HEK293 (cell line): ENCODE results near the gene UBE3C.

ENCODE experiments used
- CTCF ChIA-PET: fragments of 350-600 bp; formaldehyde crosslinking; extraction: SDS; loops from one replicate; lab custom pipeline; 2021; ENCODE audit warnings: antibody characterized with exemption; lab: Yijun Ruan, JAX
- POLR2A ChIA-PET: fragments of 300-600 bp; formaldehyde crosslinking; extraction: SDS; loops from one replicate; lab custom pipeline; 2020; ENCODE audit warnings: antibody characterized with exemption, inconsistent platforms; lab: Yijun Ruan, JAX
- H3K27ac ChIP-seq: fragments of 200-500 bp; sonication (Bioruptor generic); 2 replicates; pipeline ENCODE4 v1.5.1; 2014; ENCODE audit warnings: low read depth, low read length, control low read depth, inconsistent platforms; ENCODE audit errors: extremely low read depth
- H3K36me3 ChIP-seq, 2 experiments: fragments of 200-500 bp in 1 of 2; sonication (Bioruptor generic) in 1 of 2; 1 replicate in 1 of 2; 2 replicates in 1 of 2; pipeline ENCODE4 v1.5.1; 2014 to 2017; ENCODE audit warnings: inconsistent platforms in 2 of 2, low read length in 2 of 2; ENCODE audit not compliant: control insufficient read depth in 2 of 2, insufficient read depth in 1 of 2
- H3K4me1 ChIP-seq: fragments of 200-500 bp; sonication (Bioruptor generic); 2 replicates; pipeline ENCODE4 v1.5.1; 2014; ENCODE audit warnings: mild to moderate bottlenecking, low read length, inconsistent platforms; ENCODE audit not compliant: control insufficient read depth, insufficient read depth
- H3K4me3 ChIP-seq: 2 replicates; pipeline ENCODE4 v1.5.1; 2011; ENCODE audit warnings: low read depth, mild to moderate bottlenecking, control low read depth, low read length, moderate library complexity
- H3K9me3 ChIP-seq: fragments of 200-500 bp; sonication (Bioruptor generic); 2 replicates; pipeline ENCODE4 v1.5.1; 2014; ENCODE audit warnings: low read depth, low read length, inconsistent platforms; ENCODE audit not compliant: control insufficient read depth, insufficient read depth
- ZBTB1 ChIP-seq: fragments of 450-650 bp; formaldehyde crosslinking; IDR thresholded peaks from 2 replicates; pipeline ENCODE4 v1.5.1; 2016; ENCODE audit warnings: missing biosample characterization, missing genetic modification characterization
- ZFP3 ChIP-seq: fragments of 450-650 bp; formaldehyde crosslinking; IDR thresholded peaks from 2 replicates; pipeline ENCODE4 v1.5.1; 2016; ENCODE audit warnings: low read depth, missing biosample characterization, missing genetic modification characterization
- ZFP69B ChIP-seq: fragments of 450-650 bp; formaldehyde crosslinking; IDR thresholded peaks from 2 replicates; pipeline ENCODE4 v1.5.1; 2016; ENCODE audit warnings: missing biosample characterization, missing genetic modification characterization
- ZNF132 ChIP-seq: fragments of 450-650 bp; formaldehyde crosslinking; IDR thresholded peaks from 2 replicates; pipeline ENCODE4 v1.5.1; 2017; ENCODE audit warnings: missing biosample characterization, missing genetic modification characterization, borderline replicate concordance
- ZNF510 ChIP-seq: fragments of 450-650 bp; formaldehyde crosslinking; IDR thresholded peaks from 2 replicates; pipeline ENCODE4 v1.5.1; 2018; ENCODE audit warnings: mild to moderate bottlenecking, missing genetic modification characterization, missing biosample characterization; ENCODE audit not compliant: insufficient replicate concordance
- ZNF670 ChIP-seq: fragments of 450-650 bp; formaldehyde crosslinking; IDR thresholded peaks from 2 replicates; pipeline ENCODE4 v1.5.1; 2016; ENCODE audit warnings: missing biosample characterization, missing genetic modification characterization, low read depth
- ZNF768 ChIP-seq: fragments of 450-650 bp; formaldehyde crosslinking; IDR thresholded peaks from 2 replicates; pipeline ENCODE4 v1.5.1; 2018; ENCODE audit warnings: missing biosample characterization, mild to moderate bottlenecking, missing genetic modification characterization
- TF ChIP-seq, protein P1 (sequence below): fragments of 450-650 bp; formaldehyde crosslinking; IDR thresholded peaks from 2 replicates; pipeline ENCODE4 v1.5.1; 2016; ENCODE audit warnings: missing biosample characterization, missing genetic modification characterization
- TF ChIP-seq, protein P2 (sequence below): fragments of 450-650 bp; formaldehyde crosslinking; IDR thresholded peaks from 2 replicates; pipeline ENCODE4 v1.5.1; 2016; ENCODE audit warnings: missing biosample characterization, missing genetic modification characterization
- TF ChIP-seq, protein P3 (sequence below): fragments of 450-650 bp; formaldehyde crosslinking; IDR thresholded peaks from 2 replicates; pipeline ENCODE4 v1.5.1; 2016; ENCODE audit warnings: missing biosample characterization, missing genetic modification characterization
- TF ChIP-seq, protein P4 (sequence below): fragments of 450-650 bp; formaldehyde crosslinking; optimal IDR thresholded peaks from 2 replicates; pipeline ENCODE3; 2016; ENCODE audit warnings: missing biosample characterization, mild to moderate bottlenecking, missing genetic modification characterization
- TF ChIP-seq, protein P5 (sequence below): fragments of 450-650 bp; formaldehyde crosslinking; conservative IDR thresholded peaks from 2 replicates; pipeline ENCODE4 v1.5.1; 2016; ENCODE audit warnings: low read depth, missing biosample characterization, missing genetic modification characterization

The UBE3C gene

DNA sequence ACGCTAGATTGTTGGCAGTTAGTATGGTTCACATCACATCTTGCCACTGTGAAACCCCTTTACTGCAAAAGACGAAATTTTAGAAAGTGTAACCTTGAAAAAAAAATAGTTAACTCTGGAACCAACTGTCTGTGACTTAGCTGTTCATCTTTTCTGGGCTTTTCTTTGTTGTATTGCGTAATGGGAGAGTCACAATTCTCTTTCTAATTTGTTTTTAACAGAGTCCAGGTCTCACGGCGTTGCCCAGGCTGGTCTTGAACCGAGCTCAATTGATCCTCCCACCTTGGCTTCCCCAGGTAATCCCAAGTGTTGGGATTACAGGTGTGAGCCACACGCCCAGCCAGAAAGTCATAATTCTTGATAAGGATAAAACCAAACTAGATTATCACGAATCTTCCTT lies 14.5 kb downstream of the UBE3C start:
- TF ChIP-seq, protein P1, sequence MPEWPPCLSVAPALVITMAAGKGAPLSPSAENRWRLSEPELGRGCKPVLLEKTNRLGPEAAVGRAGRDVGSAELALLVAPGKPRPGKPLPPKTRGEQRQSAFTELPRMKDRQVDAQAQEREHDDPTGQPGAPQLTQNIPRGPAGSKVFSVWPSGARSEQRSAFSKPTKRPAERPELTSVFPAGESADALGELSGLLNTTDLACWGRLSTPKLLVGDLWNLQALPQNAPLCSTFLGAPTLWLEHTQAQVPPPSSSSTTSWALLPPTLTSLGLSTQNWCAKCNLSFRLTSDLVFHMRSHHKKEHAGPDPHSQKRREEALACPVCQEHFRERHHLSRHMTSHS: no peak
- TF ChIP-seq ZFP3 (no peak), ZNF132 (no peak), ZFP69B (tag by site-specific recombination) (no peak), ZNF670 (no peak)

DNA sequence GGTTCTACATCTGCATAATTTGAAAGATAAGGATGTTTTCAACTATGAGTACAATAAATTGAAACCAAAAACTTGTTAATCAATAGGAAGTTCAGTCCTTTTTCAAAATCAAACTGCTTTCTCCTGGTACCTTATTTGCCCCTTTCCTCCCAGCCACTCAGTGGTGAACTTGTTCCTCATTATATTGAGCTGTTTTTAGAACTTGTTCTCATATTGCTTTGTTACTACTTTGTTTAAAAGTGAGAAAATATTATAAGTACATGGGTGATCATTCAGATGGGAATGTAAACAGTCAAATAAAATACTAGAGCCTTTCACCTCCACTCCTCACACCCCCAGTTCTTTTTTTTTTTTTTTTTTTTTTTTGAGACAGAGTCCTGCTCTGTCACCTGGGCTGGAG lies 17.2 kb downstream of the UBE3C start:
- no peaks in the 10 kb centered on the region for H3K9me3 ChIP-seq
- no peak overlapping the region for H3K27ac ChIP-seq
- H3K36me3 ChIP-seq: peaks cover 0 to 6% of the 10 kb centered on the region in 2 experiments; a peak in 1 of 3 replicates
- ChIA-PET POLR2A (no interaction called here), CTCF (no interaction called here)
- no peak overlapping the region for H3K4me3 ChIP-seq
- peaks cover 9% of the 10 kb centered on the region; the same call in 1 of the 2 replicates for H3K4me1 ChIP-seq
- TF ChIP-seq ZNF510 (tag by site-specific recombination) (no peak), ZNF768 (no peak), ZBTB1 (no peak)
- TF ChIP-seq, protein P2, sequence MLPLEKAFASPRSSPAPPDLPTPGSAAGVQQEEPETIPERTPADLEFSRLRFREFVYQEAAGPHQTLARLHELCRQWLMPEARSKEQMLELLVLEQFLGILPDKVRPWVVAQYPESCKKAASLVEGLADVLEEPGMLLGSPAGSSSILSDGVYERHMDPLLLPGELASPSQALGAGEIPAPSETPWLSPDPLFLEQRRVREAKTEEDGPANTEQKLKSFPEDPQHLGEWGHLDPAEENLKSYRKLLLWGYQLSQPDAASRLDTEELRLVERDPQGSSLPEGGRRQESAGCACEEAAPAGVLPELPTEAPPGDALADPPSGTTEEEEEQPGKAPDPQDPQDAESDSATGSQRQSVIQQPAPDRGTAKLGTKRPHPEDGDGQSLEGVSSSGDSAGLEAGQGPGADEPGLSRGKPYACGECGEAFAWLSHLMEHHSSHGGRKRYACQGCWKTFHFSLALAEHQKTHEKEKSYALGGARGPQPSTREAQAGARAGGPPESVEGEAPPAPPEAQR (tag by site-specific recombination): no peak
- TF ChIP-seq, protein P3, sequence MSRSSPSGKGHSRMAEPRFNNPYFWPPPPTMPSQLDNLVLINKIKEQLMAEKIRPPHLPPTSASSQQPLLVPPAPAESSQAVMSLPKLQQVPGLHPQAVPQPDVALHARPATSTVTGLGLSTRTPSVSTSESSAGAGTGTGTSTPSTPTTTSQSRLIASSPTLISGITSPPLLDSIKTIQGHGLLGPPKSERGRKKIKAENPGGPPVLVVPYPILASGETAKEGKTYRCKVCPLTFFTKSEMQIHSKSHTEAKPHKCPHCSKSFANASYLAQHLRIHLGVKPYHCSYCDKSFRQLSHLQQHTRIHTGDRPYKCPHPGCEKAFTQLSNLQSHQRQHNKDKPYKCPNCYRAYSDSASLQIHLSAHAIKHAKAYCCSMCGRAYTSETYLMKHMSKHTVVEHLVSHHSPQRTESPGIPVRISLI (tag by site-specific recombination): peak; percentile 28; the same call in 1 of the 2 replicates
- TF ChIP-seq, protein P4, sequence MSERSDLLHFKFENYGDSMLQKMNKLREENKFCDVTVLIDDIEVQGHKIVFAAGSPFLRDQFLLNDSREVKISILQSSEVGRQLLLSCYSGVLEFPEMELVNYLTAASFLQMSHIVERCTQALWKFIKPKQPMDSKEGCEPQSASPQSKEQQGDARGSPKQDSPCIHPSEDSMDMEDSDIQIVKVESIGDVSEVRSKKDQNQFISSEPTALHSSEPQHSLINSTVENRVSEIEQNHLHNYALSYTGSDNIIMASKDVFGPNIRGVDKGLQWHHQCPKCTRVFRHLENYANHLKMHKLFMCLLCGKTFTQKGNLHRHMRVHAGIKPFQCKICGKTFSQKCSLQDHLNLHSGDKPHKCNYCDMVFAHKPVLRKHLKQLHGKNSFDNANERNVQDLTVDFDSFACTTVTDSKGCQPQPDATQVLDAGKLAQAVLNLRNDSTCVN (tag by site-specific recombination): no peak
- TF ChIP-seq, protein P5, sequence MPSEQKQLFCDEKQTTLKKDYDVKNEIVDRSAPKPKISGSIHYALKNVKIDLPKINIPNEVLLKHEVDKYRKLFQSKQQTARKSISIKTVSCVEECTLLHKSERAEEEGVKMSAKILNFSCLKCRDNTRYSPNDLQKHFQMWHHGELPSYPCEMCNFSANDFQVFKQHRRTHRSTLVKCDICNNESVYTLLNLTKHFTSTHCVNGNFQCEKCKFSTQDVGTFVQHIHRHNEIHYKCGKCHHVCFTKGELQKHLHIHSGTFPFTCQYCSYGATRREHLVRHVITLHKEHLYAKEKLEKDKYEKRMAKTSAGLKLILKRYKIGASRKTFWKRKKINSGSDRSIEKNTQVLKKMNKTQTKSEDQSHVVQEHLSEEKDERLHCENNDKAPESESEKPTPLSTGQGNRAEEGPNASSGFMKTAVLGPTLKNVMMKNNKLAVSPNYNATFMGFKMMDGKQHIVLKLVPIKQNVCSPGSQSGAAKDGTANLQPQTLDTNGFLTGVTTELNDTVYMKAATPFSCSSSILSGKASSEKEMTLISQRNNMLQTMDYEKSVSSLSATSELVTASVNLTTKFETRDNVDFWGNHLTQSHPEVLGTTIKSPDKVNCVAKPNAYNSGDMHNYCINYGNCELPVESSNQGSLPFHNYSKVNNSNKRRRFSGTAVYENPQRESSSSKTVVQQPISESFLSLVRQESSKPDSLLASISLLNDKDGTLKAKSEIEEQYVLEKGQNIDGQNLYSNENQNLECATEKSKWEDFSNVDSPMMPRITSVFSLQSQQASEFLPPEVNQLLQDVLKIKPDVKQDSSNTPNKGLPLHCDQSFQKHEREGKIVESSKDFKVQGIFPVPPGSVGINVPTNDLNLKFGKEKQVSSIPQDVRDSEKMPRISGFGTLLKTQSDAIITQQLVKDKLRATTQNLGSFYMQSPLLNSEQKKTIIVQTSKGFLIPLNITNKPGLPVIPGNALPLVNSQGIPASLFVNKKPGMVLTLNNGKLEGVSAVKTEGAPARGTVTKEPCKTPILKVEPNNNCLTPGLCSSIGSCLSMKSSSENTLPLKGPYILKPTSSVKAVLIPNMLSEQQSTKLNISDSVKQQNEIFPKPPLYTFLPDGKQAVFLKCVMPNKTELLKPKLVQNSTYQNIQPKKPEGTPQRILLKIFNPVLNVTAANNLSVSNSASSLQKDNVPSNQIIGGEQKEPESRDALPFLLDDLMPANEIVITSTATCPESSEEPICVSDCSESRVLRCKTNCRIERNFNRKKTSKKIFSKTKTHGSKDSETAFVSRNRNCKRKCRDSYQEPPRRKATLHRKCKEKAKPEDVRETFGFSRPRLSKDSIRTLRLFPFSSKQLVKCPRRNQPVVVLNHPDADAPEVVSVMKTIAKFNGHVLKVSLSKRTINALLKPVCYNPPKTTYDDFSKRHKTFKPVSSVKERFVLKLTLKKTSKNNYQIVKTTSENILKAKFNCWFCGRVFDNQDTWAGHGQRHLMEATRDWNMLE: no peak

More for the DNA sequence above, 14.5 kb downstream of the UBE3C start:
- Histone ChIP-seq H3K4me3 (no peak overlapping the region), H3K4me1 (peaks cover 10% of the 10 kb centered on the region; the same call in 1 of the 2 replicates), H3K9me3 (no peaks in the 10 kb centered on the region), H3K27ac (no peak overlapping the region), H3K36me3 (peaks cover 0 to 8% of the 10 kb centered on the region in 2 experiments; a peak in 1 of 3 replicates)
- CTCF ChIA-PET: no interaction called here
- POLR2A ChIA-PET: no interaction called here
